GM19463 (cell line): ENCODE results near the gene INPP5E.
A peak's percentile ranks its signal among the peaks of the same experiment; 100 is the strongest.

Source experiments
- ATAC-seq: cut with Tn5 transposase; IDR thresholded peaks from one replicate; pipeline ENCODE4 v1.9.1; 2021; ENCODE audit warnings: mild to moderate bottlenecking, moderate library complexity; ENCODE audit not compliant: unreplicated experiment

INPP5E gene, protein sequence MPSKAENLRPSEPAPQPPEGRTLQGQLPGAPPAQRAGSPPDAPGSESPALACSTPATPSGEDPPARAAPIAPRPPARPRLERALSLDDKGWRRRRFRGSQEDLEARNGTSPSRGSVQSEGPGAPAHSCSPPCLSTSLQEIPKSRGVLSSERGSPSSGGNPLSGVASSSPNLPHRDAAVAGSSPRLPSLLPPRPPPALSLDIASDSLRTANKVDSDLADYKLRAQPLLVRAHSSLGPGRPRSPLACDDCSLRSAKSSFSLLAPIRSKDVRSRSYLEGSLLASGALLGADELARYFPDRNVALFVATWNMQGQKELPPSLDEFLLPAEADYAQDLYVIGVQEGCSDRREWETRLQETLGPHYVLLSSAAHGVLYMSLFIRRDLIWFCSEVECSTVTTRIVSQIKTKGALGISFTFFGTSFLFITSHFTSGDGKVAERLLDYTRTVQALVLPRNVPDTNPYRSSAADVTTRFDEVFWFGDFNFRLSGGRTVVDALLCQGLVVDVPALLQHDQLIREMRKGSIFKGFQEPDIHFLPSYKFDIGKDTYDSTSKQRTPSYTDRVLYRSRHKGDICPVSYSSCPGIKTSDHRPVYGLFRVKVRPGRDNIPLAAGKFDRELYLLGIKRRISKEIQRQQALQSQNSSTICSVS

DNA sequence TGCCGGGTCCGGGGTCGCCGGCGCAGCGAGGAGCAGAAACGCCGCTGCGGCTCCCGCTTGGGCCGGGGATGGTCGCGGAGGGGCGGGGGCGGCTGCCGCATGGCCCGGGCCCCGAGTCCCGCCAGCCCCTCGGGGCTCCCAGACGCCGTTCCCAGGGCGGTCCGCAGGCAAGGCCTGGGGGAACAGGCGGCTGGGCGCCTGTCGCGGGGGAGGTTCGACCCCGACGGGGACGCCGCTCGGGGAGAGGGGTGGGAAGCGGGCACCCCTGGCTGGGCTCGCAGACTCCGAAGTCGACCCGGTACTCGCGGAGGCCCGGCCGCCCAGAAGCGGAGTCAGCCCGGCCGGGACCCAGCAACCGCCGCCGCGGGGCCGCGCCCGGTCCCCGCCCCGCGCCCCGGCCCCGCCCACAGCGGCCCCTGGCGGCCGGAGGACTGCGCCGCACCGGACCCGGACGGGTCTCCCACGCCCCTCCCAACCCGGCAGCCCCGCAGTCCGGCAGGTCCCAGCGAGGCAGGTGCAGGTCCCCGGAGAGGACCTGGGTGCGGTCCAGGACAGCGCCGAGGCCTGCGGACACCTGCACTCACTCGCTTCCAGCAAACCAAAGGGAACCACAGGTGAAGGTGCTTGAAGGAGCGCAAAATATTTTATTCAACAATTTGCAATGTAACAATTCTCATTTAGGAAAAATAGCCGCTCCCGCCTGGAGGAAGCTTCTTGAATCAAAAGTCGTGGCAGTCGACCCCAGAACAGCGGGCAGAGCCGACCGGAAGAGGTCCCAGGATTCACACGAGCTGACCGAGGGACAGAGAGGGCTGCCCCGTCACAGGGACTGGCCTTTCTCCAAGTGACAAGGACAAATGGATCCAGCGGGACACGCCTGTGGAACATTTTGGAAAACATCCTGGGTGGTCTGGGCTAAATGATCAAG, at the start of gene INPP5E:
TSS of gene INPP5E (minus strand) at position 365 of the 928 bp plus-strand sequence. CDS start 426 bp downstream, outside the sequence.
- peak; percentile 69 for ATAC-seq

DNA sequence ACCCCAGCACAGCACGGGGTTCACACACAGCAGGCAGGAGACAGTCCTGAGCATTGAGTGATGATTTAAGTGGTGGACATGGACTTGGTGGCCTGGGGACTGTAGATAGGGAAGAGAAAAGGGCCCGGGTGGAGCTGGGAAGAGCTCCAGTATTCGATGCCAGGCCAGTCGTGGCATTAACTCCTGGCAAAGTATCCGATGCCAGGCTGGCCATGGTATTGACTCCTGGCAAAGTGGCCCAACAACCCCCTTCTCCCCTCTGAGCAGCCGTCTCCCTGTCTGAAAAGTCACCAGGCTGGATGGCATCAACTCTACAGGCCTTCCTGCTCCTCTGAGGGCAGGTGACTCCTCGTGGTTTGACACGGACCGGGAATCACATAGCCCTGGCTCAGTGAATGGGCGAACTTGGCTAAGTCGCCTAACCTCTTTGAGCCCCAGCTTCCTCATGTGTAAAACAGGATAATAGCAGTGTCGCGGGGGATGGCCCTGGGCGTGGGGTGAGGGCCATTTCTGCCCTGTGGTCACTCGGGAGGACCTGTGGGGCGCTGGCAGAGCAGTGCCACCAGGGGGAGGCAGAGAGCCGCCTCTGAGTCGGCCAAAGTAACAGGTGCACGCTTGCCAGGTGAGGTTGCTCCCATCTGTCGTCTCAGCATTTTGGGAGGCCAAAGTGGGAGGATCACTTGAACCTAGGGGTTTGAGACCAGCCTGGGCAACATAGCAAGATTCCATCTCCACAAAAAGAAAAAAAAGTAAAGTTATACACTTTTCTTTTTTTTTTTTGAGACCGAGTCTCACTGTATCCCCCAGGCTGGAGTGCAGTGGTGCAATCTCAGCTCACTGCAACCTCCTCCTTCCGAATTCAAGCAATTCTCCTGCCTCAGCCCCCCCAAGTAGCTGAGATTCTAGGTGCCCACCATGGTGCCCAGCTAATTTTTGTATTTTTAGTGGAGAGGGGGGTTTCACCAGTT, 48.9 kb upstream of the INPP5E start:
- ATAC-seq = no peak

DNA sequence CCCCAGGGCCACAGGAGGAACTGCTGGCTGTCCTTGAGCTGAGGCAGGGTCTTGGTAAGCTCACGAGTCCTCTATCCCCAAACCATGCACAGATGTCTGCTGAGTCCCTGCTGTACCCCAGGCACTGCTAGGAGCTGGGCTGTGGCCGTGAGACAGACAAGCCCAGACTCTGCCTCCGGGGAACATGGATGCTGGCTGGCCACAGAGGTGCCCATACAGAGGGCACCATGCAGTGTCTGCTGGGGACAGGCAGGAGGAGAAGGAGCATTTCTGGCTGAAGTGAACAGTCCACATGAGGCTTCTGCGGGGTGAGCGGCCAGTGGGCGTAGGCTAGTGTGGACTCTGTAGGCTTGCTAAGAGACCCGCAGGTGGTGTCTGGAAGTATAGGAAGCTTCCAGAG, 48.0 kb upstream of the INPP5E start:
- no peak for ATAC-seq

DNA sequence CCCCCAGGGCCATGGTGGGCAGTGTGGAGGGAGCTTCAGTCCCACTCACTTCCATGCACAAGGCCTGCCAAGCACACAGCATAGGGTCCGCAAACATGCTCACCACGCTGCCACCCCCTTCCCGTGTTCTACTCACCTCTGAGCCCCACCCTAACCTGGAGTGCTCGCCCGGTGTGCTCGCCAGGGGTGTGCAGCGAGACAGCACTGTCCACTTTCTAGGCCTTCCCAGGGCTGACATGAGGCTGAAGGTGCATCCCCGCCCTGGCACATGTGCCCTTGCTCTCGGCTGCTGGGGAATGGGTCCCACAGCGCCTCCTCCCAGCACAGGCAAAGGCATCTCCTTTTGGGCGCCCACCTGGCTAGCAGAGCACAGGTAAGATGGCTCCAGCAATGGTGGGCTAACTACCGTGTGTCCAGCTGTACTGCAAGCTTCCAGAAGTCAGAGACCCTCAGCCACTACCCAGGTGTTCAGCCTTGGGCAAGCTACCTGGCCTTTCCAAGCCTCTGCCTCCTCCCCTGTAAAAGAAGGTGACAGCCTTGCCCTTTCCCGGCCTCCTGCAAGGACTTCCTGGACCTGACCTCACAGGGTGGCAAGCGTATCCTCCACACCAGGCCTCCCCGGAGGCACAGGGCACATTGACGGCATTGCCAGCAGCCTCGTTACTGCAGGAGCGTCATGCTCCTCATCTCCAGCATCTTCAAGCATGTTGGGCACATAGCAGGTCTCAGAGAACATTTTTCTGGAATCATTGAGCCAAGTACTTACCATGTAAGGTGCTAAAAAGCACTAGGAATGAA, 47.4 kb upstream of the INPP5E start:
- ATAC-seq = no peak

DNA sequence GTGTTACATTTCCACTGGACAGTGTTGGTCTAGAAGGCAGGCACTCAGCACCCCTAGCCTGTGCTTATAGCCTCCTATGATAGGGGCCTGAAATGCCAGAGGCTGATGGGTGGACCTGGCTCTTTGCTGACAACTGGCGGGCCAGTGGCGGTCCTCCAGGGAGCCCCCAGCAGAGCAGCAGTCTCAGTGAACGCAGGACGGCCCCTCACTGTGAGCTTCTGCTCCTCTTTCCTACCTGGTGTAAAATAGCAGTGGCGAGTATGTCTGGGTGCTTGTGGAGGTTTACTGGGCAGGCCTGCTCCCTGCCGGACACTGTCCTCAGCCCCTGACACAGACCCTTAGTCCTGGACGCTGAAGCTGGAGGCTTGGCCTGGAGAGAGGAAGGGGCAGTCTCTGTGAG, 46.5 kb upstream of the INPP5E start:
- ATAC-seq = no peak

DNA sequence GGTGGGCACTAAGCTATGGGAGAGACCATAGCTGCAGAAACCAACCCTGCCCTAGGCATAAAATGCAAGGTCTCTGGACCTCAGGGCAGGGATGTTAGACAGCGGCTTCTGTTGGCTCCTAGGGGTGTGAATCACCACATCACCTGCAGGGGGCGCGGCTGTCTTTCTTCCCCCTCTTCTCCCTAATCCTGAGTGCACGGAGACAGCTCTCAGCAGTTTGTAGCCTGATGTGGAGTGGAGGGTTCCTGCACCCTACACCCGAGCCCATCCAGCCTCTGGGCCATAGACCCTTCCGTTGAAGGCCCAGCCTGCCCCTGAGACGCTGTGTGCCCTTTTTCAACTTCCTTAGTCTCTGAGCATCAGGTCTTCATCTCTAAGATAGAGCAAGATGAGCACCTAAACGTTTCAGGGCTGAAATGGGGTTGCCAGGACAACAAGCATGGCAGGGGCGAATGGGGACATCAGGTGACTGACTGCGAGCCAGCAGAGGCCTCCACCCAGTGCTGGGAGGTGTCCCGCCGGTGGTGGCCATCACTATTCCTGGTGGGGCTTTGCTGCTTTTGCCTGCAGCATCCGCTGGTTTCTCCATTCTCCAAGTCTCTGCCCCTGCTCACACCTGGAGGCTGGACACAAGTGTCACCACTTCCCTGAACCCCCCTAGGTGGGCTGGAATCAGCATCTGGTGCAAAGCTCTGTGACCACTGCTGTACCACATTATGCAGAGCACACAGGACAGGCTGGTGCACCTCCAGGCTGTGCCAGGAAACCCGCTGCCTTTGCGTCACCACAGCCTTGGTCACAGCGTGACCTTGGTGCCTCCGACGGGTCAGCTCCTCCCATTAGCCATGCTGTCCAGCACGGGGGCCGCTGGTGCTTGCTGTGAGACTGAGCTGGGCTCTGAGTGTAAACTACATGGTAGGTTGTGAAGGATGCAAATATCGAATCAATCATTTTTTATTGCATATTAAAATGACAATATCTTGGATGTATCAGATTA, 45.7 kb upstream of the INPP5E start:
- no peak for ATAC-seq

DNA sequence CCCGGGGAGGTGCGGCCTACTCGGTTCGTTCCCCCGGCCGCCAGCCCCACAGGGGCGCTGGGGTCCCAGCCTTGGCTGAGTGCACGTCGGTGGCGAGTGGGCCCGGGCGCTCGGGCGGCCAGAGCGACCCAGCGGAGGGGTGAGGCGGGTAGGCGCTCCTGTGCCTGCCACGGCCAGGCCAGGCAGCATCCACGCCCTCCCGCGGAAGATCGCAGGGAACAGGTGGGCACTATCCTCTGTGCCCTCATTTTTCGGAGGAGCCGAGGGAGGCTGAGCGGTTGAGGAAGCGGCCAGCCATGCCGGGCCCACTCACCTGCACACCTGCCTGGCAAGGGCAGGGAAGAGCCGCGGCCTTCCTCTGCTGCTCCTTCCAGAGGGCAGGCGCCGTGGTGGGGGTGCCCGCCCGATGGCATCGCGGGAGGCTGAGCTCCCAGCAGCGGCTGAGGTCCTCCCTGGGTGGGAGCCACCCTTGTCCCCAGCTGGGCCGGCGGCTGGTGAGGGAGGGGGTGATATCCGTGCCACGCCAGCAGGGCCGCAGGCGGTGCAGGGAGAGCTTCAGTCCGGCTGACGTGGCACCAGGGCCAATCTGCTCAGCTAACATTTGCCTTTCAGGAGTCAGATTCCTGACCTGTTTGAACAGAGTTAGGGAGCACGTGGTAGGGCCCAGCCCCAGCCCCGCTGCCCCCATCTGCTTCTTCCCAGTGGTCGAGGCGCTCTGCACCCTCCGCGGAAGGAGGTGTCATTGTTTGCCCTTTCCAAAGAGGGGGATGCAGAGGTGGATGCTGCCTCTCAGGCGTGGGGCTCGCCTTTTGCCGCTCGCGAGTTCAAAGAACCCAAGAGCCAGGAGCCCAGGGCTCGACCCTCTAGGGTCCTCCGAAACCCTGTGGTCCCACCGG, 44.8 kb upstream of the INPP5E start:
- ATAC-seq = no peak

DNA sequence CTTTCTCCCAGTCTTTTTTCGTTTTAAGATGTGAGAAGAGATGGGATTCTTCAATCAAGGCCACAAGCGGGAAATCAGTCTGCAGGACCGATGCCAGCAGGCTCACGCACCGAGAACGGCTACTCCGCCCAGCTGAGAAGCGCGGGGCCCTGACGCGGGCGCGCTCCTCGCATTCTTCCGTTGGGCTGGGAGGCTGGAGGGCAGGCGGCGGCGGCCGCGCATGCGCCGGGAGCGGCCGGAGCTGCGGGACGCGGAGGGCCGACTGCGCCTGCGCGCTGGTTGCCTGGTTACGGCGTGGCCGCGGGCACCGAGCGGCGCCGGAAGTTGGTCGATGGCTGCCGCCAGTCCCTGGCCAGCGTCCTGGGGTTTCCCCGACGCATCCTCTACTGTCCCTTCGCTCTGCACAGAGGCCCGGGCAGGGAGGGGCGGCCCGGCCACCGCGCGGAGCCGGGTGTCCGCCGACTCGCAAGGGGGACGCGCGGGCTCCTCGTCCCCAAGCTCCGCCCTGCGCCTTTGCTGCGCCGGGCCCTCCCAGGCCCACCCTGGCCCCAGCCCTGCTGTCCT, 44.0 kb upstream of the INPP5E start:
- ATAC-seq = peak; percentile 59

DNA sequence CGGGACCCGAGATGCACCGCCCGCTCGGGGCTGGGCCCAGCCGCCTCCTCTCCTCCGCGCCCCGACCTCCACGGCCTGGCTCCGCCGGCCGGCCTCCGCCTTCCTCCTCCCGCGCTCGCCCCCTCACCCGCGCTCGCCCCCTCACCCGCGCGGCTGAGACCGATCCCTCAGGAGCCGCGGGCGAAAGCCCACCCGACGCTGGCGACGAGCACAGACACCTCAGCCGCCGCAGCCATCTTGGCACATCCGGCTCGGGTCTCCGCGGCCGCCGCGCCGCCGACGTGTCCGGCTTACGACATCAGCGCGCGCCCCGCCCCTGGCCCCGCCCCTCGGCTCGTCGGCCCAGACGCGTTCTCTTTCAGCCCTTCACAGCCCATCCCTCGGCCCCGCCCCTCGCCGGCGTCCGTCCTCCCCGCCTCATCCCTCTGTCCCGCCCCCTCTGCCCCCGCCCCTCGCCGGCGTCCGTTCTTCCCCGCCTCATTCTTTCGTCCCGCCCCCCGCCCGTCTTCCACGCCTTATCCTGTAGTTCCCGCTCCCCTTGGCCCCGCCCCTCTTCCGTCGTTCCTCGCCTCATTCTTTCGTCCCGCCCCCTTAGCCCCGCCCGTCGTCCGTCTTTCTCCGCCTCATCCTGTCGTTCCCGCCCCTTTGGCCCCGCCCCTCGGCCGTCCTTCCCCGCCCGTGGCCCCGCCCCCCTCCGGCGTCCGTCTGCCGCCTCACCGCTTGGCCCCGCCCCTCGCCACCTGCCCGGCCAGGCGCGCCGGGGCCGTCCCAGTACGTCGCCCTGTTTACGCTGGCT, 43.3 kb upstream of the INPP5E start, which contains the start of gene SEC16A:
TSS of gene SEC16A (minus strand) at position 248 of the 796 bp plus-strand sequence. CDS start 5,425 bp downstream, outside the sequence.
- ATAC-seq = peak; percentile 58

DNA sequence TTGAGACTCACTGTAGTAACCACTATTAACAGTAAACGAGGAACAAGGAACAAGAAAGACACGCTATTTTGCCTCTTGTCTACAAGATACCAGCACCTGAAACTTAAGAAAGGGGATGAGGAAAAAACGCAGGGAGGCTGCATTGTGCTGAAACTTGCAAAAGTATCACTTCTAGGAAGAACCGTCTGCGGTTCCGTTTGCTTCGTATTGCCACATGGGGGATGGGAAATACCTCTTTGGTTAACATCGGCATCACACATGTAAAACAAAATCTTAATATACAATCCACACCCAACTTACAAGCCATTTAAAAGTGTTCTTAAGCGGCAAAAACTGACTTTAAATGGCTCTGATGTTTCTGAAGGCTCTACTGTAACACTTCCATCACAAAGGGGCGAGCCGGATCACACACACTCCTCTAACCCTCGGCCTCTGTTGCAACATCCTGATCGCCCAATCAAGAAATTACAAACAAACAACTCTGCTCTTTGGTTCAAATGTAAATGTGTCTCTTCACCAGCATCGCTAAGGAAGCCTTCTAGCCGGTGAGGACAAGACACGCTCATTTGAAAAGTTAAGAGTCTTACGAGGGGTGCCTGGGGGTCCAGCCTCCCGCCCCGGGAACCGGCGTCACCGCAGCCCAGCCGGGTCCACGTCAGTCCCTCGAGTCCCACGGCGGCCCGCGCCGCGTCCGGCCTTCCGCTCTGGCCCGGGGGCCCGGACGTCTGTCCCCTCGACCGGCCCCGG, 42.6 kb upstream of the INPP5E start:
- no peak for ATAC-seq

DNA sequence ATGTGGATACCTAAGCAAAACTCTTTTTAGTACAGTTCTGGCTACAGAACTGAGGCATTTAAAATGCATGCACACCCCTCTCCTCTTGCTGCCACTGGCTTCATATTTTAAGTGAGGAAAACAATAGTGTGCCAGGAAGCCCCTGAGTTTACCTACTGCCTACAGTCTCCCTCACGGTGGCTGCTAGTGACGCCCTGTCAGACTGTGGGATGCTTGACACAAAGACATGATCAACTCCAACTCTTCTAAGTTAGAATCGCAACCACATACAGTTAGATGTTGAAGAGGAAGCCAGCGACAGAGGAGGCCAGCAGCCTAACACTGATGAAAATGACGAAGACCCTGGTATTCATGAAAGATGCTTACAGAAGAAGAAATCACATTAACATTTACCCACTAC, 41.9 kb upstream of the INPP5E start:
- no peak for ATAC-seq

DNA sequence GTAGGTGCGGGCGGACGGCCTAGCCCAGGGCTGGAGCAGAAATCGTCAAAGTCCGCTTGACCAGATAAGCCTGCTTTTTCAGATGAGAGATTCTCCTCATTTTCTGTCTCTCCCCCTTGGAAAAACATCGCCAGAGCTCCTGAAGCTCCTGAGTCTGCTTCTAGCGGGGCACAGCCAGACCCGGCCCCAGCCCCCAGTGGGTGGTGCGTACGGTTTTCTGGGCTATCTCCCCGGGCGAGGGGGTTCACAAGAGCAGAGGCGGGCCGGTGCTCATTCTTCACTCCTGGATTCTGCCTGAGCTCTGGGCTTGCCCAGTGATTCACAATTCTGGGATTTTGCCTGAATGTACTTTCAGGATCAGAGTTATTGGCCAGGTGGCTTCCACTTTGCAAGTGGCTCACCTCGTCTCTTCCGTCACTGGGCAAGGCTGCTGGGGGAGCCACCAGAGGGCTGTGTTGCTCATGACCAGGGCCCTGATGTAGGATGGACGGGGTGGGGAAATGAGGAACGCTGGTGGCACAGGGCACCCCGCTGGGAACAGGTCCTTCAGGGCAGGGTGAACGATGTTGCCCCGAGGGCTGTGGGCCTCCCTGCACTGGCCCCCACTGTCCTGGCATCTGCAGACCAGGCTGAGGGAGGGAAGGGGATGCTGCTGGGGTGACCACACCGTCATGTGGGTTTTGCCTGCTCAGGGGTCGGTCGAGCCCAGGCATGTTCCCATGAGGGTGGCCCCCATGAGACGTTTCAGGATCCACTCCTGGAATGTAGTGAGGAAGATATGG, 36.9 kb upstream of the INPP5E start:
- no peak for ATAC-seq

DNA sequence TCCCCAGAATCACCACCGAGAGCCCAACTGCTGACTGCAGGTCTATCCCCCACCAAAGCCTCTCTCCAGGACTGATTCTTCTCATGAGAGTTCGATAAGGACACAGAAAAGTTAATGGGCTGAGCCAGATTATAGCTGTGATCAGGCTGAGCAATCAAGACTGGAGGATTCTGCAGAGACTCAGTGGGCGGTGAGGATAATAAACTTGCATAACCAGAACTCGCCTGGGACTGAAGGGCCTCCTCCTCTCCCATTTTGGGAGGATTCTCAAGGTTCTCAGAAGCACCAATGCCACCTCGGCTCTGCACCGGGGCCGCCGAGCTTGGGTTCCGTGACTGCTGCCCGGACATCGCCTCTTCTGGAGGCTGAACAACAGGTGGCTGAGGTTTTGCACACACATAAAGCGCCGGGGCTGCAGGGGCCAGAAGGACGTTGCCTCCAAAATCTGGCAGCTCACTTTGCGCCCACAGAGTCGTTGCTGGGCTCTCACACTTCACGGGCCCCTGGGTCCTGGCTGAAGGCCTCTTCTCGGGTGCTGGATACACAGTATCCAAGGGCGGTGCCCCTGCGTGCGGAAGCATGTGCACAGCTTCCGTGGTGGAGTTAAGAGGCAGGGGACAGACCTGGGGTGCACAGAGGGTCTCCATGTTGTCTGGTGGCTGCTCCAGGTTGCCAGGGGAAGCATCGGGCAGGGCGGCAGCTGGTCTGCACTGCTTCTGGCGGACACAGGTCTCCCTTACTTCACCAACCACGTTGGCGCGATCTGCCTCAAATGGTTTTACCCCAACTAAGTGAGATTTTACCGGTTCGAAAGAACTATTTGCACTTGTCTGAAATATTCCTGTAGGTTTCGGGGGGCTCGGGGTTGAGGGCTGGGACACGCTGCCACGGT, 35.6 kb upstream of the INPP5E start:
- no peak for ATAC-seq
